ENCODE results near the gene TJP1.
"Not testable (repeated sequence)": the region's sequence is repeated elsewhere in the genome, so short reads cannot be mapped to it uniquely, and the experiment has no call there.

The TJP1 gene

GRCh38 chr15:29799859-29800258, 22.4 kb downstream of the TJP1 start:
- no peak for DNase-seq

GRCh38 chr15:29795610-29796009, 26.7 kb downstream of the TJP1 start:
- DNase-seq, result no peak

- DNase-seq, result no peak
Measured at GRCh38 chr15:29792426-29793159, 29.7 kb downstream of the TJP1 start.

GRCh38 chr15:29790607-29791006, 31.7 kb downstream of the TJP1 start:
- no peak for DNase-seq

GRCh38 chr15:29789871-29790270, 32.4 kb downstream of the TJP1 start:
- no peak for DNase-seq

- no peak for DNase-seq
Measured at GRCh38 chr15:29788433-29789034, 33.7 kb downstream of the TJP1 start.

DNA sequence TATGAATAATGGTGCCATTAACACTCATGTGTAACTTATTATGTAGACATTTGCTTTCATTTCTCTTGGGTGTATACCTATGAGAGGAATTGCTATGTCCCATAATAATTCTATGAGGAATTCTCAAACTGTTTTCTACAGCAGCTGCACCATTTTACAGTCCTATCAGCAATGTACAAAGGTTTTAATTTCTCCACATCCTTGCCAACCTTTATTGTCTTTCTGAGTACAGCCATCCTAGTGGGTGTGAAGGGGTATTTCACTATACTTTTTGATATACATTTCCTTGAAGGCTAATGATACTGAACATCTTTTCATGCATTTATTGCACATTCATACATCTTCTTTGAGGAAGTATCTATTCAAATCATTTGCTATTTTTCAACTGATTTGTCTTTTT, 34.5 kb downstream of the TJP1 start:
- no peak for DNase-seq

GRCh38 chr15:29785642-29786041, 36.6 kb downstream of the TJP1 start:
- no peak for DNase-seq

DNA sequence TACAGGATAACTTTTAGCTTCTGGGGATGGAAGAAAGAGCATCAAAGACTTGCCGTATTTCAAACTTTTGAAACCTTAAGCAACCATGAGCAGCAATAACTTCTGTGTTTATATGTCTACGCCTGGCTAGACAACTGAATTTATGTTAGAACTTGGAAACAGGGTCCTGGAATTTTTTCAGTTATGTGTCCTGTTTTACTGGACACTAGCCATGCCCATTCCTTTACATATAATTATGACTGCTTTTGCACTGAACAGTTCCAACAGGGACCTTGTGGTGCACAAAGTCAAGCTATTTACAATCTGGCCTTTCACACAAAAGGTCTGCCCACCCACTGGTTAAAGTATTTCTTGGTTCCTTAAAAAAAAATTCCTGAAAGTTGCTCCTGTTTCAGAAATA, 37.1 kb downstream of the TJP1 start:
- DNase-seq, result no peak

DNA sequence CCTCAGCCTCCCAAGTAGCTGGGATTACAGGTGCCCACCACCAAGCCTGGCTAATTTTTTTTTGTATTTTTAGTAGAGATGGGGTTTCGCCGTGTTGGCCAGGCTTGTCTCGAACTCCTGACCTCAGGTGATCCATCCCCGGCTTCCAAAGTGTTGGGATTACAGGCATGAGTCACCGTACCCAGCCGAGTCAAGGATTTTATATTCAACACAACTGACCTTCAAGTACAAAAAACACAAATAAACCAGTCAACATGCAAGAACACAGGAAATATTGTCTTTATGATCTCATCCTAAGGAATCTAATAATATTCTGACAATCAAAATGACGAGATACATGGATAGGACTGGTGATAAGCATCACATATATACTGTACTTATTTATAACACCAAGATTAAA, 37.9 kb downstream of the TJP1 start:
- no peak for DNase-seq

GRCh38 chr15:29782816-29783215, 39.5 kb downstream of the TJP1 start:
- not testable (repeated sequence) for DNase-seq

- DNase-seq, result no peak
Measured at GRCh38 chr15:29778382-29778781, 43.9 kb downstream of the TJP1 start.

DNA sequence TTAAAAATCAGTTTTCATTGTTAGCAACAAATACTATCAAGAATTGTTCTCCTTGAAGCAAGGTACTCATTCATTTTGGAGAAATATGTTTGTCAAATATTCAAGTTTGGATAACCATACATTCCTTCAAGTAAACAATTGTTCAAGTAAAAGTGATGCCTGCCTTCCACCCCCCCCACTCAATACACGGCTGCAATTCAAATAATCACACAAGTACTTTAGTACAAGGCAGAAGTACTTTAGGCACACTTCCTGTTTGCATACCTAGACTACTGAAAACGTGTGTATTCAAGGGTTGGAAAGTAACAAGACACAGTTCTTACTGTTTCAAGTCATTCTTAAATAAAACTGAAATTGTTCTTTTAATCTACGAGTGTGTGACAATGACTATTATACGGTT, 45.4 kb downstream of the TJP1 start:
- DNase-seq, result no peak

DNA sequence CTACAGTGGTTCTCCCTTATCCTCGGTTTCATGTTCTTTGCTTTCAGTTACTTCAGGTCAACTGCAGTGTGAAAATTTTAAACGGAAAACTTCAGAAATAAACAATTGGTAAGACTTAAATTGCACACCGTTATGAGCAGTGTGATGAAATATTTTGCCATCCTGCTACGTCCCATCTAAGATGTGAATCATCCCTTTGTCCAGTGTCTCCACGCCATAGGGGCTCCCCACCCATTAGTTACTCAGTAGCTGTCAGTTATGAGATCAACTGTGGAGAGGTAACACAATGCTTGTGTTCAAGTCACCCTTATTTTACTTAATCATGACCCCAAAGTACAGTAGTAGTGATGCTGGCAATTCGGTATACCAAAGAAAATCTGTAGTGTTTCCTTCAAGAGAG, 47.4 kb downstream of the TJP1 start:
- DNase-seq, result no peak

DNA sequence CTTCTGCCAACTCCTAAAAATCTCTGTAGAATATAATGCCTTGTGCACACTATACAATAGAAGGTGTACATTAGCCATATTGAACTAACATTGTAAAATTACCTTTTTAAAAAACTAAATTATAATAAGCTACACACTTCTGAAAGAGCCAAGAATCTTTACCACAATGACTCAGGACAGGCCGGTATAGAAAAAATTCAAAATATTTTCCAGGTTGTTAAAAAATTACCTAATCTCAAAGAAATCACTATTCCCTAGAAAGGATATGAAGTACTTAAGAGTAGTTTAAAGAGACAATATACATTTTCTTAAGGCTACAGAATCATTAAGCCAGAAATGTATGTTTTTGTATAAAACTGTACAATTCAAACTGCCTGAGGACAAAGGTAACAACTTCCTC, 48.5 kb downstream of the TJP1 start:
- no peak for DNase-seq

GRCh38 chr15:29773000-29773399, 49.3 kb downstream of the TJP1 start:
- no peak for DNase-seq

DNA sequence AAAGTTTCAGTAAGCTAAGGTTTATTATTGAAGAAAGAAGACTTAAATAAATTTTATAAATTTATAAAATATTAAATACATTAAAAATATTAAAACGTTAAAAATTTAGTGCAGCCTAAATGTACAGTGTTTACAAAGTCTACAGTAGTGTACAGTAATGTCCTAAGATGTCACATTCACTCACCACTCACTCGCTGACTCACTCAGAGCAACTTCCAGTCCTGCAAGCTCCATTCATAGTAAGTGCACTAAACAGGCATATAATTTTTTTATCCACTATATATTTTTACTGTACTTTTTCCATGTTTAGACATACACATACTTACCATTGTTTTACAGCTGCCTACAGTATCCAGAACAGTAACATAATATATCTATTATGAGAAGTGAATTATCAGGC, 51.5 kb downstream of the TJP1 start:
- no peak for DNase-seq

- DNase-seq, result no peak
Measured at GRCh38 chr15:29765898-29766527, 56.3 kb downstream of the TJP1 start.

DNA sequence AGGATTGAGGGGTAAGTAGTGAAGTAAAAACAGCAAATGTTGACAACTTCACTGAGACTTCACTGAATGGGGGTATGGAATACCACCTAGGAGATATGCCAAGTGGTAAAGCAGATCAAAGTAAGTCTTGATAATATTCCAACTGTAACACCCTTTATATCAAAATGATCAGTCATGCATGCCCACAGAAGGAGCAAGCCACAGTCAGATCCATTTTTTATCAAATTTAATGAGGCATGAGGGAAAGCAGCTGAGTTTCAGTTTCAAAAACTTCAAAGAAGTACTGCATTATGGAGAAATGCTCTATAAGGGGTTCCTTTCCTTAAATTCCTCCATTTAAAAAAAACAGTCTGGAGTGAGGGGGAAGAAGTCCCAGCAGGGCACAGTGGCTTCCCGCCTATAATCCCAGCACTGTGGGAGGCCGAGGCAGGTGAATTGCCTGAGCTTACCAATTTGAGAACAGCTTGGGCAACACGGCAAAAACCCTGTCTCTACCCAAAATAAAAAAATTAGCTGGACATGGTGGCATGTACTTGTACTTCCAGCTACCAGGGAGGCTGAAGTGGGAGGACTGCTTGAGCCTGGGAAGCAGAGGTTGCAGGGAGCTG, 56.9 kb downstream of the TJP1 start:
- DNase-seq, result no peak

GRCh38 chr15:29759596-29759995, 62.7 kb downstream of the TJP1 start:
- no peak for DNase-seq

DNA sequence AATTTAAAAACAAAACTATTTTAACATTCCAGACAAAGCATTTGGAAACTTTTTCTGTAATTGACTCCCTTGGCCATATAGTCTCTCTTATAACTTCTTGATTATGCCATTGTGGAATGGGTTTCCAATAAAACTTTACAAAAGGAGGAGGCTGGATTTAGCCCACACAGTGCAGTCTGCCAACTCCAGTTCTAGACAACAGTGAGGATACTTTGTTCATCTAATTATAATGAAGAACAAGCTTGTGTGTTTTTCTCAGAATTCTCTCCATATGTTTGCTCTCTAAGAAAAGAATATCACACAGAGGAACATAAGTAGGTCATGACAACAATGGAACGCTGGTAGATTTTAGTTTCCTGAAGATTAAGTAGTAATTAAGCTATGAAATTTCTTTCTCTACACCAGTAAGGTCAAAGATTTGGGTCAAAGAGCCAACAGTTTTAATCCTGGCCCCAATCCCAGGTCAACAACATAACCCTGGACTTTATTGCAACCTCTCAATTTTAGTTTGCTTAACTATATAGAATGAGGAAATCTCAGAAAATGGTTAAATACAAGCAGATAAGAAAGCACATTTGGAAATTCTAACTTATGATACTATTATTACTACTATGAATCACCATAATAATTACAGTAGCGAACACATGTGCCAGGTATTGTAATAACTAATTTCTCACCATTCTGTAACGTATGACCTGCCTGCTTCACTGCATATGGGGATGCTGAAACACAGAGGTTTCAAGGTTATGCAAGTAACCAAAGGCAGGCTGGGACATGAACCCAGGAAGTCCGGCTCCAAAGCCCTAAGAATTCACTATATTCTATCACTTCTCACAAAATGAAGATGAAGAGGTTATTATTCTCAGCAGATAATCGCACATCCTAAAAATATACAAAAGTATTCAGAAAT, 65.7 kb downstream of the TJP1 start:
- DNase-seq, result no peak

DNA sequence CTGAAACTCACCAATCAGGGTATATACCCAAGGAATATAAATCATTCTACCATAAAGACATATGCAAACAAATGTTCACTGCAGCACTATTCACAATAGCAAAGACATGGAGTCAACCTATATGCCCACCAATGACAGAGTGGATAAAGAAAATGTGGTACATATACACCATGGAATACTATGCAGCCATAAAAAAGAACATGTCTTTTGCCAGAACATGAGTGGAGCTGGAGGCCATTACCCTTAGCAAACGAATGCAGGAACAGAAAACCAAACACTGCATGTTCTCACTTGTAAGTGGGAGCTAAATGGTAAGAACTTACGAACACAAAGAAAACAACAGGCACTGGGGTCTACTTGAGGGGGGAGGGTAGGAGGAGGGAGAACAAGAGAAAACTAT, 68.3 kb downstream of the TJP1 start:
- not testable (repeated sequence) for DNase-seq

DNA sequence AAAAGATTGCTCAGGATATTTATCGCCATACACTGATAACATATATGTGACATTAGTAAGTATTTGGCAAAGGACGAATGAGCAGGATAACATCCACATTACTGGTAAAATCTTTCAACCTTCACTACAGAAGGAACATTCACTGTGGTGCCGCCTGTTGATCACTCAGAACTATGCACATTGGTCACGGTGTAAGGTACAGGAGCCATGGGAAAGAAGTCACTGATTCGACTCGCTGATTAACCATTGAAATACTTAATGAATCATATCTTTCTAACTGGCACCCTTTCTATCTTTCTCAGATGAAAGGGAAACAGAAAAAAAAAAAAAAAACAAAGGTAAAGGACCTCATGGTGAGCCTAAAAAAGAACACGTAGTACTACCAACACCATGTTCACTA, 68.8 kb downstream of the TJP1 start:
- DNase-seq, result no peak
